GF-D8 (cell line): ENCODE measurements around the gene ADRA2B.
"Not testable (repeated sequence)": the region's sequence is repeated elsewhere in the genome, so short reads cannot be mapped to it uniquely, and the experiment has no call there.

Source experiments
- DNase-seq: peaks from one replicate; lab custom pipeline; 2025; lab: John Stamatoyannopoulos, UW

ADRA2B gene

GRCh38 chr2:96116424-96116878 is at the start of gene ADRA2B:
ADRA2B (minus strand) TSS chr2:96116571; CDS start chr2:96116149, 422 bp downstream.
- no peak for DNase-seq

DNA sequence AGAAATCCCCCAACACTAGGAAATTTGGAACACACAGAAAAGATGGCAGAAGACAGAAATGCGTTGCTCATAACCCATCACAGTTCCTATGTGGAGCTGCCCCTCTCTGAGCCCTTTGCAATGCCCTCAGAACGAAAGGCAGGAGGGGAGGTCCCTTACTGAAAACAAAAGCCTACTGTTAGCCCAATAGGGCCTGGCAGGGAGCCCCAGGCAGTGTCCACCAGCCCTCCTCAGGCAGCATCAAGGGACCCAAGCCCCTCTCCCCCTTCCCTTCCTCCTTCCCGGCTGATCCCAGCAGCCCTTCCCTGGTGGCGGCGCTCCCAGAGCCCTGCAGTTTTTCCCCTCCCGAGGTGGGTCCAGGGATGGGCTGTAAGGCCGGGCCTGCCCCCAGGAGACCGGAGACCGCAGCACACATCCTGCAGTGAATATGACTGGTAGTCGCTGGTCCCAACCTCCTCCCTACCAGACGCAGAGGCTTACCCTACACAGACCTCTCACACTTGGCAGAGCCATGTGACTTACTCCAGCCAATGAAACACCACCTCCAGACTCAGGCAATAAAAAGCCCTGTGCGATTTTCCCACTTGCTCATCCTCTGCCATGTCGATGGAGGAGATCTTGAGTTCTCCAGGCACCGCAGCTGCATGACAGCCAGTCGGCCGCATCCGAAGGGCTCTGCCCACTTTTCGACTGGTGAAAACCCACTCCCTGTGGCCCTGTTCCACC is 48.3 kb upstream of the ADRA2B start:
- no peak for DNase-seq

DNA sequence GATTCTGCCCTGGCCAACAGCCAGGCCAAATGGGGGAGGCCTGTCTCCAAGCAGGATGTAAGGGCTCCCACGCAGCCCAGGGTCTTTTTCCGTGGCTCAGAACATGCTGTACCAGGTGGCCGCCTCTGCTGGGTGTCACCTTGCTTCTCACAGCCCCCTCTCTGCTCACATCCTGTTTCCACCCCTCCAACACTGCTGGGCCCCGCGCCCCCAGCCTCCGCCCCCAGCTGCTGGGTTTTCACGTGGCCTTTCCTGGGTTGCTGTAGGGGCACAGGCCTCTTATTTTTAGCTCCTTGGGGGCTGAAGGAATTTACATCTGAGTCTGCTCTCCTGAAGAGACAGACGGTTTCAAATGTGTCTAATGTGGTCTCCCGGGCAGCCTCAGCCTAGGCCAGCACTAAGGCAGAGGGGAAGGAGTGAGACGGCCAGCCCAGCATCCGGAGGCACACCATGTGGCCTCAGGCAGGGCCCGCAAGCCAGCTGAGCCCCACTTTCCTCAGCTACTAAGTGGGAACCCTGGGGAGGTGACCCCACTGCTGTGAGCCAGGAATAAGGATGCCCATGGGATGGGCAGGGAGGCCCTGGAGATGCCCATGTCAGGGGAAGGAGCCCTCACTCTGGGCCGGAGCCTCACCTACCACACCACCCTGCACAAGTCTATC is 47.5 kb upstream of the ADRA2B start:
- DNase-seq = no peak

- no peak for DNase-seq
Observed at GRCh38 chr2:96163415-96163767, 47.0 kb upstream of the ADRA2B start.

DNA sequence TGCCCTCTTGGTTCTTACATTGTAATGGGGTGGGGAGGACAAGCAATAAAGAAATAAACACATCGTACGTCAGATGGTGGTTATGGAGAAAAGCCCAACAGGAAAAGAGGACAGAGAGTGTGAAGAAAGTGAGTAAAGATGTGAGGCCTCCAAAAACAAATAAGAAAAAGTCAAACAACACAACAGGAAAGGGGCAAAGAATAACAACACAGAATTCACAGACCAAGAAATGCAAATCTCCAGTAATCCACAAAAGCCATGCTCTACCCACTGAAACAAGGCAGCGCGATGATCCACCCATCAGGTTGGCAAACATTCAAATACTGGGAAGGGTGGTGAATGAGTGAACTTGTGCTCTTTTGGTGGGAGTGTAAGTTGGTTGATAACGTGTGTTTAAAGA is 45.5 kb upstream of the ADRA2B start:
- no peak for DNase-seq

GRCh38 chr2:96160366-96160765 is 44.0 kb upstream of the ADRA2B start:
- DNase-seq = not testable (repeated sequence)

GRCh38 chr2:96159084-96159830 is 42.9 kb upstream of the ADRA2B start:
- DNase-seq = no peak

DNA sequence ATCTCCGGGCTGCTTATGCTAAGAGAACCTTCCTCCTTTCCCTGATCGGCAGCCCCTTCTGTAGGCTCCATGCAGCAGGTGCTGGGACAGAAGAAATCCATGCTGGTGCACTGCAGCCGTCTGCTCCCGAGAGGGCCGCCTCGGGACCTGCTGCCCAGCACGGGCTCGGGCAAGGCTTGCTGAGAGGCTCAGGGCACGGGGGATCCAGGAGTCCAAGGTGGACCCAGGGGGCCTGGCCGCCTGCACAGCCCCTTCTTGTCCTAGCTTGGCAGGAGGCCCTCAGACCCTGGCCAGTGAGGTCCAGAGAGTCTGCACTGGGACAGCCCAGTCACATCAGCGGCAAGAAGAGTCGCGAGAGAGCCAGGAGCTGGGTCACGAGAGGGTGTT is 42.2 kb upstream of the ADRA2B start:
- DNase-seq = no peak

DNA sequence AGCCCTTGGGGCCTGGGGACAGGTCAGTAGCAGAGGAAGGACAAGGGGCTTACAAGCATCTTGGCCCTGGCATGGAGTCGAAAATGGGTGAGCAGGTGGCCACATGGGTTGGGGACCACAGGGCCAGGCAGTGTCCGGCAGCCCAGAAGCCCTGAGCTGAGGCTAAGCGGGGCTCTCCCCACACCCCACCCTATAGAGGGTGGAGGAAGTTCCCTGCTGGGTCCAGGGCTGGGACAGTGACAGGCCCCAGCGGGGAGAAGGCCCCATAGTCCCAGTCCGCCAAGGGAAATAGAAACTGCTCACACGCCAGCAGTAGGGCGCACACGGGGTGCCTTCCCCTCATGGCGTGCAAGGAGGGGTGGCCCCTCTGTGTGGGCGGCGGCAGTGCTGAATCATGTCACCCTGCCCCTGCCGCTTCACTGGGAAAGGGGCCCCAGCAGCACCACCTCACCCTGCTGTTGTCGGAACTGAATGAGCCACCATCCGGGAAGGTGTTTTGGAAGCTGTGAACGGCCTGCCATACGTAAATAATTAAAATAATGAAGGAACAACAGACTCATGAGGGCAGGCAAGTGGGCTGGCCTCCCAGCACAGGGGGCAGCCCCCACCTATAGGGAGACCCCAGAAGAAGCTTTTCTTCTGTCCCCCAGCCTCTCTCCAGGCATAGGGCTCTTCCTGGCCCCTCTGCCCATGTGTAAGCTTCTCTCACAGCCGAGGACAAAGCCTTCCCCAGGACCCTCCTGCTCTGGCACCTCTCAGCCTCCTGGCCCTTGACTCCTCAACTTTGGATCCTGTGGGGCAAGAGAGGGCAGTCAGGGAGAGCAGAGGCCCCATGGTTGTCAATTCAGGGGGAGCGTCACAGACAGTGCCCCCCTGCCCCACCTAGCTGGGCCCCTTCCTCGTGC is 41.5 kb upstream of the ADRA2B start:
- DNase-seq = no peak

GRCh38 chr2:96156926-96157648 is 40.7 kb upstream of the ADRA2B start:
- no peak for DNase-seq

GRCh38 chr2:96156011-96156820 is 39.8 kb upstream of the ADRA2B start:
- no peak for DNase-seq

- no peak for DNase-seq
Observed at GRCh38 chr2:96154506-96155380, 38.4 kb upstream of the ADRA2B start.

DNA sequence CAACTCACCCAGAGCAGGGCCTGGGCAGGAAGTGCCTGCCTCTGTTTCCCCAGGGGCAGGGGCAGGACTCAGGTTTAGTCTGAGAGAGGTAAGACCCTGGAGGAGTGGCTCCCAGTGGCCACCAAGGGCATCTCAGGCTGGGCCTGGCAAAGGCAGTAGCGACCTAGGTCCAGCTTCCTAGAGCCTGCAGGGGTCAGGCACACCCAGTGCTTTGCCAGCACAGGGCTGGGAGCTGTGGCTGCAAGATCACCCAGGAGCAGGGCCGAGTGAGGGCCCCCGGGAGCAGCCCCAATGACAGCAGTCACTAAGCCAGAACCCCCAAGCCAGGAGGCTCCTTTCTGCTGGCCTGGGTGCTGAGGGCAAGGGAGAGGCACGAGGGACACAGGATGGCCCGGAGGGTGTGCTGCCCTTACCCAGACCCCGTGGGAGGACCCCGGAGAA is 37.6 kb upstream of the ADRA2B start:
- no peak for DNase-seq

GRCh38 chr2:96153291-96153713 is 36.9 kb upstream of the ADRA2B start:
- no peak for DNase-seq

- DNase-seq = no peak
Observed at GRCh38 chr2:96152304-96153161, 36.2 kb upstream of the ADRA2B start.

GRCh38 chr2:96151595-96152303 is 35.4 kb upstream of the ADRA2B start:
- DNase-seq = no peak

DNA sequence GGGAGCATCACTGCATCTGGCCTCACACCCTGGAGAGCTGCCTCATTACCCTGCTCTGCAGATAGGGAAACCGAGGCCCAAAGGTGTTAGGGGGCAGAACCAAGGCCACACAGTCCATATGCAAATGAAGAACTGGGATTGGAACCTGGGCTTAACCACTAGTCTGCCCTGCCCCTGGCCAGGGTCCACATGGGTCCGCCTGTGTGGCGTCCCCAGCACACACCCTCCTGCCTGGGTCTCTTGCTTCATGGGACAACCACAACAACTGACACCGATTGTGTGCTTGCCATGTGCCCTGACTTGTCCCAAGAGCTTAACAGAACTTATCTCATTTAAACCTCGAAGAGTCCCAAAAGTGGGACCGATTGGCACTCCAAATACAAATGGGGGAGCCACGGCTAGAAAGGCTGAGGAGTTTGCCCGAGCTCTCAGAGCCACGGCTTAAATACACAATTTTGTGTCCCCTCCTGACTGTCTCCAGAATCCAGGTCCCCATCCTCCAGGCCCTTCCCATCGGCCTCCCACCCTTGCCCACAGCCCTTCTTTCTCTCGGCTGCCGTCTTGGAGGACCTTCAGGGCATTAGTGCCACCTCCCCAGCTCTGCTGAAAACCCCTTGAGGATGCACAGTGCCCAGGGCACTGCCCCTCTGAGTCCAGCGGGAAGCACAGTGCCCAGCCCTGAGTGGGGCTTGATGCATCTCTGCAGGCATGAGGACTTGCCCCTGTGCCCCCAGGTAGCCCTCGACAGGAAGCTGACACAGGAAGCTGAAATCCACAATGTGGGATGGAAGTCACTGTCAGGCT is 34.6 kb upstream of the ADRA2B start:
- DNase-seq = no peak
